NCI-H2196 (cell line): ENCODE results near the gene ZHX3.

Experiments used
- DNase-seq: peaks from one replicate; lab custom pipeline; 2025; ENCODE audit not compliant: unreplicated experiment; lab: John Stamatoyannopoulos, UW

The ZHX3 gene

GRCh38 chr20:41196653-41197225 lies 120.8 kb downstream of the ZHX3 start:
- DNase-seq, result no peak

- DNase-seq, result no peak
These were observed 125.0 kb downstream of the ZHX3 start for GRCh38 chr20:41192575-41192974.

GRCh38 chr20:41191562-41192500 lies 125.7 kb downstream of the ZHX3 start:
- DNase-seq, result no peak

- no peak for DNase-seq
These were observed 129.9 kb downstream of the ZHX3 start for GRCh38 chr20:41187668-41188067.

GRCh38 chr20:41185013-41185757 lies 132.3 kb downstream of the ZHX3 start:
- no peak for DNase-seq

DNA sequence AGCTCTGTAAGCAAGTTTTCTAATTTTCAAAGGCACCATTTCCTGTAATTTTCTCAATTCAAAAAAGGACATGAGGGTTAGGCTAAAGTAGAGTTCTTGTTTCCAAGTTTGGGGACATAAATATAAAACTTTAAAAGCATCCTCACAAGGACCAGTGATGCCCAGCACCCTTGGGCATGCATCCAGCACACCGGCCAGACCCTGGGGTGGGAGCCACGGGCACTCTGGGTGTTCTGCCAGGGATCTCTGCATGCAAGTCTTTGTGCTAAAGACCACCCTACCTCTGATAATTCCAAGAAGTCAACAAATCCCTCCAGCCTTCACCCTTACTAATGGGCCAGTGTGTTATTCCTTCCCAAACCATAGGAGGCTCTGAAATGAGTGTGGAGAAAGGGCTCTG lies 133.7 kb downstream of the ZHX3 start:
- no peak for DNase-seq

- DNase-seq, result no peak
These were observed 134.1 kb downstream of the ZHX3 start for GRCh38 chr20:41183391-41183790.

- no peak for DNase-seq
These were observed 135.0 kb downstream of the ZHX3 start for GRCh38 chr20:41182296-41183212.

DNA sequence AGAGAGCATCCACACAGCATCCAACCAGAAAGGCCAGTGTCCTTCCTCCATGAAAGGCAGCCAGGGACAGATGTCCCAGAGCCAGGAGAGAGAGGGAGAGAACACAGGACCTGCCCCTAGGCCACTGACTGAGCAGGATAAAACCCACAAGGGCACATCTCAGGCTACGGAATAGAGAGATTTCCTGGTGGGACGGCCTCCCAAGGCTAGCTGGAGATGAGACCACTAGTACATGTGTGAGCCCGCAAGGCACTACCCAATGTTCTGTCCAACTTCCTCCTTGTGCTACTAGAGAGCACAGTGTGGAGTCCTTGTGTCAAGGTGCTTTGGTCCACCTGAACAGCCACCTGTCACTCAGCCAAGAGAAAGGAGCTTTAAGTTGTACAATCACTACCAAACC lies 136.0 kb downstream of the ZHX3 start:
- no peak for DNase-seq

- no peak for DNase-seq
These were observed 136.8 kb downstream of the ZHX3 start for GRCh38 chr20:41180599-41181333.

DNA sequence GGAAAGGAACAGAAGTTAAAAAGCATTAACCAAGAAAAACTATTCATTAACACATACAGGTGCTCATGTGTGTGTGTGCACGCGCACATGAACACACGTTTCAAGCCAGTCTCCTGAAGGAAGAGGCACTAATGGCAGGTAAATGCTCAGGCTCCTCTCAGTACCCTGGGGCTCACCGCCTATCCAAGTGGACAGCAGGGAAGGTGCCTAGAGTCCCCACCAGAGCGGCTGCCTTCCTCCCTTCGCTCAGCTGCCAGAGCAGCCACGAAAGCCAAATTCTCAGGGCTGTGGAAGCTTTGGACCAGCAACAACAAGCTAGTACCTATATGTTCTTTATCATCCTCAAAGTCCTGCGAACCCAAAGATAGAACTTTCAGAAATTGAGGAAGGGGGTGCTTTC lies 137.6 kb downstream of the ZHX3 start:
- DNase-seq, result no peak

- no peak for DNase-seq
These were observed 138.6 kb downstream of the ZHX3 start for GRCh38 chr20:41178904-41179432.

DNA sequence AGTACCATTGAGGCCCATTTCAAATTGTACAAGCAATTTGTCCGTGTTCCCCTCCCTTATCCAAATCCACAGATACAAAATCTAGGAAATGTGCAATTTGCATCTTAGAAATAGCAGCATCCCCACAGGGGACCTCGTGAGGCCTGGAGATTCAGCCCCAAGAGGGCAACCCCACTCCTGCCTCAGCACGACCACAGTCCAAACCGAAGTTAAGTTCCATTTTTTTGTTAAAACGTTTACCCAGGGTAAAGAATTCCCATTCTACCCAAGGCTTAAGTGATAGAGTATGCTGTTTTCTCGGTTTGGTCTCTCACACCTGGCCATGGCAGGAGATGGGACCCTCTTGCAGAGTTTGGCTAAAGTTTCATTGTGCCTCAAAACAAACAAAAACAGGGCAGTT lies 139.0 kb downstream of the ZHX3 start:
- no peak for DNase-seq

GRCh38 chr20:41177636-41178035 lies 139.9 kb downstream of the ZHX3 start:
- DNase-seq, result no peak

DNA sequence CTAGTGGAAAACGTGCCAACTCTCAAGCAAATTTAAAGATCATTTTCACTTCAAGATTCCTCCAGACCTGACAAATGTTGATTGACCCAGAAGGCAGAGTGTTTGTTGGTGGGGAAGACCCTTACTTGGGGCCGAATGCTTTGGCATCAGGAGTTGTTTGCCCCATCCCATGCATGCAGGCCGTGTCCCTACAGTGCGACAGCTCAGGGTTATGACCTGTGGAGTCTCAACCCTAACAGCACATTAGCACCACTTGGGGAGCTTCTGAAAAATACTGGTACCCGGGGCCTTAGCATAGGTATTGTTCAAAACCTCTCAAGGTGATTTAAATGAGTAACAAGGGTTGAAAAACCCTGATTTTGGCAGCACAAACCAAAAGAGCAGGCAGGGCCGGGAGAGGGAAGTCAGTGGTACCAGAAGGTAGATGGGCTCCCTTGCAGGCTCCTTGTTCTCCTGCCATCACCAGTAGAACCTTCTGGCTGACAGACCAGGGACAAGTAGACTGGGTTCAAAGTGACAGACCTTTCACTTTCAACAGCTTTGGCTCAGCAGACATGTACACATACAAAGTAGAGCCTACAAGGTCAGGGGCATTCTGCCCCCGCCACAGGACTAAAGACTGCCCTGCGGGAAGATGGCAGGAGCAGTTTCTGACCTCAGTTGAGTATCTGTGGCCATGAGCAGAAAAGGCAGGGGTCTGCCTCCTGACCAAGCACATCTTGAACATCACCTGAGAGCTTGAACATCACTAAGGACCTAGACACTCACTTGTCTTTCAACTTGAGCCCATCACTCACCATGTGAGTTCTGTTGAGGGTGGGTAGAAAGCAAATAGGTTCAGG lies 140.6 kb downstream of the ZHX3 start:
- no peak for DNase-seq

DNA sequence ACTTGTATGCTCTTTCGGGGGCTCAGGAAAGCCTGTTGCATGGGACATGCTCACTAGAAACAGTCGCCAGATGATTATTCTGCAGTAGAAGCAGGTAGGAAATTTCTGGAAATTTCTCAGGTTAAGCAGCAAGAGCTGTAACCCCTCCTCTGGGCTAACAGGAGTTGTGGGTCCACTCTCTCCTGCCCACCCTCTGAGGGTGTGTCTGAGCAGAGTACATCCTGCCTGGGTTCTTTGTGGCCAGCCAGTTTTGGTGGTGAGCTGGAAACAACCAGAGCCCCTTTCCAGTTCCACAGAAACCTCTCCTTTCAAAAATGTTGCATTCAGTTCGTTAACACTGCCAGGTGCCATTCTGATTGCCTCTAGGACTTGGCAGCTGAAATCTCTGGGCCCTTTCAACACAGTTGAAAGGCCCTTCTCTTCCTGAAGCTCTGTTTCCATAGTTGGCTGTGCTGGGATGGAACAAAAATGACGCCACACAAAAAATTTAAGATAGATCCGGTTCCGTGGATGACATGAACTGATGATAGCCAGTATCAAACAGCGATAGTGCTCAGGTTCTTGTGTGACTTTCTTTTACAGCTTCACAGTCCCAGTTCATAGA lies 141.7 kb downstream of the ZHX3 start:
- no peak for DNase-seq

- DNase-seq, result no peak
These were observed 142.3 kb downstream of the ZHX3 start for GRCh38 chr20:41175201-41175651.

DNA sequence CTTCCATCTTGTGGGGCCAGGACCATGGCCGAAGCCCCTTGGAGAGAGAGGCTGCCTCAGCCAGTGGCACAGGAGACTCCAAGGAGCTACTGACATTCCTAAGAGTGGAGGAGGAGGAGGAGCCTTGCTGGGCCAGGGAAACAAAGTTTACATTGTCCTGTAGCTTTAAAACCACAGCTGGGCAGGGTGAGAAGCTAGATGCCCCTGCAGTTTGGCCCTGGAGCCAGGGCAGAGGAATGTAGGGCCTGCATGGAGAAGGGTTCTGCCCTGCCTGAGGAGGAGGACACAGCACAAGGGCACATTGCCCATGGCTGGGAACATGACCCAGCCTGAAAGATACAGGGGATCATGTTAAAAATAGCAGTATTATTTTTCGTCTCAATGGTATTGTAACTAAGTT lies 142.7 kb downstream of the ZHX3 start:
- DNase-seq, result no peak
